Measurements from ENCODE around the gene FCAR.

Gene FCAR

DNA sequence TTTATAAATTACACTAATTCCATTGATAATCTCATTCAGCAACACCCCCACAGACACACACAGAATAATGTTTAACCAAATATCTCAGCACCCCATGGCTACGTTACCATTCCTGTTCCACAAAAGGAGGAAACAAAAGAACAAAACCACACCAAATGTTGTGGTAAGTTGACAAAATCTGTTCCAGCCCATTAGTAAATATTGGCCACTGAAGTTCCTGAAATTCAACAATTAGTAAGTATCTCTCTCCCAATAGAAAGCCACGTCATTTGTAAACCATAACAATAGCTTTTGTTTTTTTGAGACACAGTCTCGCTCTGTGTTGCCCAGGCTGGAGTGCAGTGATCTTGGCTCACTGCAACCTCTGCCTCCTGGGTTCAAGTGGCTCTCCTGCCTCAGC lies 2.3 kb upstream of the FCAR start:
- H3K4me3 ChIP-seq (ENCODE audit: low read length): no peak overlapping the region
- peaks cover 32% of the 10 kb centered on the region for H3K4me1 ChIP-seq (ENCODE audit: control insufficient read depth, low read length)
- no peak overlapping the region for H3K27ac ChIP-seq (ENCODE audit: low read depth, low read length)
- TF ChIP-seq, protein P1, sequence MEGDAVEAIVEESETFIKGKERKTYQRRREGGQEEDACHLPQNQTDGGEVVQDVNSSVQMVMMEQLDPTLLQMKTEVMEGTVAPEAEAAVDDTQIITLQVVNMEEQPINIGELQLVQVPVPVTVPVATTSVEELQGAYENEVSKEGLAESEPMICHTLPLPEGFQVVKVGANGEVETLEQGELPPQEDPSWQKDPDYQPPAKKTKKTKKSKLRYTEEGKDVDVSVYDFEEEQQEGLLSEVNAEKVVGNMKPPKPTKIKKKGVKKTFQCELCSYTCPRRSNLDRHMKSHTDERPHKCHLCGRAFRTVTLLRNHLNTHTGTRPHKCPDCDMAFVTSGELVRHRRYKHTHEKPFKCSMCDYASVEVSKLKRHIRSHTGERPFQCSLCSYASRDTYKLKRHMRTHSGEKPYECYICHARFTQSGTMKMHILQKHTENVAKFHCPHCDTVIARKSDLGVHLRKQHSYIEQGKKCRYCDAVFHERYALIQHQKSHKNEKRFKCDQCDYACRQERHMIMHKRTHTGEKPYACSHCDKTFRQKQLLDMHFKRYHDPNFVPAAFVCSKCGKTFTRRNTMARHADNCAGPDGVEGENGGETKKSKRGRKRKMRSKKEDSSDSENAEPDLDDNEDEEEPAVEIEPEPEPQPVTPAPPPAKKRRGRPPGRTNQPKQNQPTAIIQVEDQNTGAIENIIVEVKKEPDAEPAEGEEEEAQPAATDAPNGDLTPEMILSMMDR (IDR thresholded peaks at IDR 0.05; ENCODE audit: low read depth, low read length, poor library complexity, severe bottlenecking): no peak
- no peak for TF ChIP-seq EZH2phosphoT487 (IDR thresholded peaks at IDR 0.05; ENCODE audit: borderline replicate concordance, low read length)
- no peaks in the 10 kb centered on the region for H3F3A ChIP-seq (ENCODE audit: control insufficient read depth, insufficient read depth)
- no peaks in the 10 kb centered on the region for H3K9me3 ChIP-seq (ENCODE audit: control insufficient read depth, insufficient read depth, low read length)
- no peaks in the 10 kb centered on the region for H4K20me1 ChIP-seq (ENCODE audit: control insufficient read depth, insufficient read depth, low read depth, low read length)
- no peaks in the 10 kb centered on the region for H3K9me2 ChIP-seq (replicated peaks; ENCODE audit: control insufficient read depth, low read length)
- no peak overlapping the region for H3K4me2 ChIP-seq (ENCODE audit: low read length)
- H3K79me2 ChIP-seq (ENCODE audit: control insufficient read depth, low read length): no peaks in the 10 kb centered on the region
- no peaks in the 10 kb centered on the region for H3K36me3 ChIP-seq (ENCODE audit: control insufficient read depth, low read length)
- H3K27me3 ChIP-seq (ENCODE audit: control insufficient read depth, low read length): no peaks in the 10 kb centered on the region

DNA sequence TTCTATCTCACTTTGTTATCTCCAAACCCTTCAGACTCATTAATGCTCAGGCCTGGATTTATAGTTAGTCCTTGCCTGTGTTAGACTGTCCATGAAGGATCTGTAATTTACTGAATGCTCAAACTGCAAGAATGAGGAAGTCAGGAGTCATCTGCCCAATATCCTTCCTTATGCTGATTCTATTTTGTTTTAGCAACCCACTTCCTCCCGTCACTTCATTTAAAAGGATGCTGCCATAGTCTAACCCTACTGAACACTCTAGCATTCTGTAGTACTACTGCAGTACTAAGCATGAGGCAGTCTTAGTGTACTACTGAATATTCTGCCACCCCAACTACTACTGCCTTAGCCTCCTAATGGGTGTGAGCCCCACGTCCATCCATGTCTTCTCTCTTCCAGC lies 1.5 kb downstream of the FCAR start:
- Histone ChIP-seq H3K9me3 (ENCODE audit: control insufficient read depth, insufficient read depth, low read length) (no peaks in the 10 kb centered on the region), H3K4me1 (ENCODE audit: control insufficient read depth, low read length) (peaks cover 13% of the 10 kb centered on the region), H3F3A (ENCODE audit: control insufficient read depth, insufficient read depth) (no peaks in the 10 kb centered on the region), H4K20me1 (ENCODE audit: control insufficient read depth, insufficient read depth, low read depth, low read length) (no peaks in the 10 kb centered on the region), H3K9me2 (replicated peaks; ENCODE audit: control insufficient read depth, low read length) (no peaks in the 10 kb centered on the region), H3K4me2 (ENCODE audit: low read length) (peak overlapping the region; percentile 29), H3K27me3 (ENCODE audit: control insufficient read depth, low read length) (no peaks in the 10 kb centered on the region), H3K27ac (ENCODE audit: low read depth, low read length) (no peak overlapping the region), H3K36me3 (ENCODE audit: control insufficient read depth, low read length) (no peaks in the 10 kb centered on the region), H3K79me2 (ENCODE audit: control insufficient read depth, low read length) (no peaks in the 10 kb centered on the region), H3K4me3 (ENCODE audit: low read length) (no peak overlapping the region)
- TF ChIP-seq, protein P1 (IDR thresholded peaks at IDR 0.05; ENCODE audit: low read depth, low read length, poor library complexity, severe bottlenecking): no peak
- TF ChIP-seq EZH2phosphoT487 (IDR thresholded peaks at IDR 0.05; ENCODE audit: borderline replicate concordance, low read length): no peak

DNA sequence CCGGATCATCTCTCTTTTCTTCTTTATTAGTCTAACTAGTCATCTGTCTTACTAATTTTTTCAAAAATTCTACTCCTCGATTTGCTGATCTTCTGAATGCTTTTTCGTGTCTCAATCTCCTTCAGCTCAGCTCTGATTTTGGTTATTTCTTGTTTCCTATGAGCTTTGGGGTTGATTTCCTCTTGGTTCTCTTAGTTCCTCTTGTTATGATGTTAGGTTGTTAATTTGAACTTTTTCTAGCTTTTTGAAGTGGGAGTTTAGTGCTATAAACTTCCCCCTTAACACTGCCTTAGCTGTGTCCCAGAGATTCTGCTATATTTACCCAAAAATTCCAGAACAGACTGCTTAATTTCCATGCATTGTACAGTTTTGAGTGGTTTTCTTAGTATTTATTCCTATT lies 3.4 kb downstream of the FCAR start:
- Histone ChIP-seq H3K36me3 (ENCODE audit: control insufficient read depth, low read length) (no peaks in the 10 kb centered on the region), H3K79me2 (ENCODE audit: control insufficient read depth, low read length) (no peaks in the 10 kb centered on the region), H4K20me1 (ENCODE audit: control insufficient read depth, insufficient read depth, low read depth, low read length) (no peaks in the 10 kb centered on the region), H3K4me1 (ENCODE audit: control insufficient read depth, low read length) (peaks cover 13% of the 10 kb centered on the region), H3K4me2 (ENCODE audit: low read length) (no peak overlapping the region), H3F3A (ENCODE audit: control insufficient read depth, insufficient read depth) (no peaks in the 10 kb centered on the region), H3K4me3 (ENCODE audit: low read length) (no peak overlapping the region), H3K27ac (ENCODE audit: low read depth, low read length) (no peak overlapping the region), H3K27me3 (ENCODE audit: control insufficient read depth, low read length) (no peaks in the 10 kb centered on the region), H3K9me3 (ENCODE audit: control insufficient read depth, insufficient read depth, low read length) (no peaks in the 10 kb centered on the region), H3K9me2 (replicated peaks; ENCODE audit: control insufficient read depth, low read length) (no peaks in the 10 kb centered on the region)
- TF ChIP-seq, protein P1 (IDR thresholded peaks at IDR 0.05; ENCODE audit: low read depth, low read length, poor library complexity, severe bottlenecking): no peak
- no peak for TF ChIP-seq EZH2phosphoT487 (IDR thresholded peaks at IDR 0.05; ENCODE audit: borderline replicate concordance, low read length)

DNA sequence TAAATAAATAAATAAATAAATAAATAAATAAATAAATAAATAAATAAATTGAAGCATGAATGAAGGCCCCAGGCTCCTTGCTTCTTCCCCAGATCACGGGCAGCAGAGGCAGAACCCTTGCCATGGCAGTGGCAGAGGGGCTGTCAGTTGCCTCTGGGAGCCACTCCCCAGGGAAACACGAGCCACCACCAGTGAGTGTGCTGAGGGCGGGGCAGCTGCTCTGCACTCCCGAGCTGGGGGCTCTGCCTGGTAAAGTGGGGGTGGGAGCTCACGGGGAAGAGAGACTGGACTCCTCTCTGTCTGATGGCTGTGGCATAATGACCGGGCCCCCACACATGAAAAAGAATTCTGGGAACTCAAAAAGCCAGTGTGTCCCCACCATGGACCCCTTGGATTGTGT lies 7.8 kb downstream of the FCAR start:
- H3K27ac ChIP-seq (ENCODE audit: low read depth, low read length): no peak overlapping the region
- no peak overlapping the region for H3K4me2 ChIP-seq (ENCODE audit: low read length)
- H3F3A ChIP-seq (ENCODE audit: control insufficient read depth, insufficient read depth): no peaks in the 10 kb centered on the region
- H3K4me1 ChIP-seq (ENCODE audit: control insufficient read depth, low read length): no peaks in the 10 kb centered on the region
- no peaks in the 10 kb centered on the region for H3K27me3 ChIP-seq (ENCODE audit: control insufficient read depth, low read length)
- H3K4me3 ChIP-seq (ENCODE audit: low read length): no peak overlapping the region
- no peaks in the 10 kb centered on the region for H3K36me3 ChIP-seq (ENCODE audit: control insufficient read depth, low read length)
- no peaks in the 10 kb centered on the region for H4K20me1 ChIP-seq (ENCODE audit: control insufficient read depth, insufficient read depth, low read depth, low read length)
- TF ChIP-seq EZH2phosphoT487 (IDR thresholded peaks at IDR 0.05; ENCODE audit: borderline replicate concordance, low read length): no peak
- TF ChIP-seq, protein P1 (IDR thresholded peaks at IDR 0.05; ENCODE audit: low read depth, low read length, poor library complexity, severe bottlenecking): no peak
- no peaks in the 10 kb centered on the region for H3K9me2 ChIP-seq (replicated peaks; ENCODE audit: control insufficient read depth, low read length)
- no peaks in the 10 kb centered on the region for H3K9me3 ChIP-seq (ENCODE audit: control insufficient read depth, insufficient read depth, low read length)
- H3K79me2 ChIP-seq (ENCODE audit: control insufficient read depth, low read length): no peaks in the 10 kb centered on the region

Data from DOHH2 (cell line).